Dedifferentiated amniotic fluid mesenchymal stem cell (primary cell): ENCODE results near the gene CDHR2.

Experiments used
- DNase-seq: peaks from one replicate; pipeline ENCODE4 v3.0.0-alpha.2; 2016; ENCODE audit errors: extremely low spot score

CDHR2 gene

GRCh38 chr5:176528301-176528700, 20.8 kb upstream of the CDHR2 start:
- no peak for DNase-seq

- no peak for DNase-seq
Observed at GRCh38 chr5:176528761-176529115, 20.4 kb upstream of the CDHR2 start.

- no peak for DNase-seq
Observed at GRCh38 chr5:176529116-176529740, 19.9 kb upstream of the CDHR2 start.

- no peak for DNase-seq
Observed at GRCh38 chr5:176529741-176530141, 19.4 kb upstream of the CDHR2 start.

- no peak for DNase-seq
Observed at GRCh38 chr5:176530393-176530982, 18.7 kb upstream of the CDHR2 start.

GRCh38 chr5:176530983-176531901, 17.9 kb upstream of the CDHR2 start:
- DNase-seq: no peak

GRCh38 chr5:176531902-176532493, 17.1 kb upstream of the CDHR2 start:
- DNase-seq: no peak

GRCh38 chr5:176532795-176533194, 16.3 kb upstream of the CDHR2 start:
- DNase-seq: no peak

- no peak for DNase-seq
Observed at GRCh38 chr5:176533390-176533789, 15.8 kb upstream of the CDHR2 start.

- no peak for DNase-seq
Observed at GRCh38 chr5:176533894-176534611, 15.1 kb upstream of the CDHR2 start.

- no peak for DNase-seq
Observed at GRCh38 chr5:176534640-176535039, 14.5 kb upstream of the CDHR2 start.

GRCh38 chr5:176535101-176535663, 14.0 kb upstream of the CDHR2 start:
- no peak for DNase-seq

- DNase-seq: no peak
Observed at GRCh38 chr5:176535664-176536131, 13.4 kb upstream of the CDHR2 start.

- DNase-seq: peak; percentile 54
Observed at GRCh38 chr5:176536132-176536901, 12.8 kb upstream of the CDHR2 start.

- DNase-seq: peak; percentile 95
Observed at GRCh38 chr5:176536902-176537553, 12.1 kb upstream of the CDHR2 start, which contains the start of gene RNF44. Gene RNF44 (minus strand): TSS chr5:176537402. CDS start chr5:176532472, 4,930 bp downstream.

- DNase-seq: peak; percentile 99
Observed at GRCh38 chr5:176537554-176538229, 11.4 kb upstream of the CDHR2 start.

GRCh38 chr5:176538230-176538988, 10.7 kb upstream of the CDHR2 start:
- DNase-seq: no peak

GRCh38 chr5:176538989-176539384, 10.2 kb upstream of the CDHR2 start:
- DNase-seq: no peak

GRCh38 chr5:176540476-176540899, 8.7 kb upstream of the CDHR2 start:
- DNase-seq: no peak
